Keratinocyte (primary cell): ENCODE measurements around the gene ASF1B. TPM values are rescaled to one million over a fixed set of nuclear protein-coding genes. Genes with fewer than 3 reads are reported as not detected.

ENCODE experiments used
- DNase-seq: peaks from one replicate; pipeline ENCODE4 v3.0.0-alpha.2; 2011; ENCODE audit warnings: low read depth, missing footprints, low spot score
- FAIRE-seq: peaks from 2 replicates; lab custom pipeline; 2011; peaks lifted over from hg19 to GRCh38; lab: Jason Lieb, UNC
- H2AFZ ChIP-seq: 2 replicates; pipeline ENCODE4 v1.6.0; 2012; ENCODE audit warnings: low read length, control low read depth, inconsistent platforms; ENCODE audit not compliant: control insufficient read depth
- H3K27ac ChIP-seq: 2 replicates; pipeline ENCODE4 v1.5.1; 2011; ENCODE audit warnings: low read length; ENCODE audit not compliant: control insufficient read depth, insufficient read depth
- H3K27me3 ChIP-seq: 3 replicates; pipeline ENCODE4 v1.6.0; 2011; ENCODE audit warnings: low read length; ENCODE audit not compliant: control insufficient read depth, insufficient read depth; ENCODE audit errors: extremely low read depth
- H3K36me3 ChIP-seq, 2 experiments: 2 replicates in 1 of 2; 3 replicates in 1 of 2; pipeline ENCODE4 v1.5.1; 2011; ENCODE audit warnings: low read length in 2 of 2, mild to moderate bottlenecking in 1 of 2; ENCODE audit not compliant: control insufficient read depth in 2 of 2, insufficient read depth in 2 of 2; ENCODE audit errors: extremely low read depth in 1 of 2
- H3K4me1 ChIP-seq: 3 replicates; pipeline ENCODE4 v1.5.1; 2011; ENCODE audit warnings: low read length; ENCODE audit not compliant: control insufficient read depth, insufficient read depth; ENCODE audit errors: extremely low read depth
- H3K4me2 ChIP-seq: 3 replicates; pipeline ENCODE4 v1.6.0; 2011; ENCODE audit warnings: low read depth, low read length; ENCODE audit not compliant: control insufficient read depth, insufficient read depth; ENCODE audit errors: extremely low read depth
- H3K4me3 ChIP-seq, 3 experiments: fragments of 200-600 bp in 1 of 3; sonication (generic) in 1 of 3; 2 replicates in 2 of 3; 3 replicates in 1 of 3; pipeline ENCODE4 v1.5.1; 2011 to 2016; ENCODE audit warnings: low read length in 3 of 3, mild to moderate bottlenecking in 3 of 3, control low read depth in 2 of 3, inconsistent platforms in 1 of 3, low read depth in 1 of 3, mixed read lengths in 1 of 3, mixed run types in 1 of 3, moderate library complexity in 1 of 3; ENCODE audit not compliant: control insufficient read depth in 2 of 3, insufficient read depth in 2 of 3; ENCODE audit errors: extremely low read depth in 1 of 3
- H3K79me2 ChIP-seq: 2 replicates; pipeline ENCODE4 v1.6.0; 2012; ENCODE audit warnings: low read length; ENCODE audit not compliant: control insufficient read depth, insufficient read depth
- H3K9ac ChIP-seq: 3 replicates; pipeline ENCODE4 v1.6.0; 2011; ENCODE audit warnings: low read length; ENCODE audit not compliant: control insufficient read depth, insufficient read depth; ENCODE audit errors: extremely low read depth
- H3K9me1 ChIP-seq: 3 replicates; pipeline ENCODE4 v1.6.0; 2011; ENCODE audit warnings: low read length; ENCODE audit not compliant: control insufficient read depth, insufficient read depth; ENCODE audit errors: extremely low read depth
- H3K9me3 ChIP-seq: 2 replicates; pipeline ENCODE4 v1.5.1; 2012; ENCODE audit warnings: low read depth, low read length; ENCODE audit not compliant: control insufficient read depth
- H4K20me1 ChIP-seq: 3 replicates; pipeline ENCODE4 v1.6.0; 2011; ENCODE audit warnings: low read length; ENCODE audit not compliant: control insufficient read depth, insufficient read depth; ENCODE audit errors: extremely low read depth
- CTCF ChIP-seq, 3 experiments: IDR thresholded peaks in 1 of 3; conservative IDR thresholded peaks in 1 of 3; optimal IDR thresholded peaks in 1 of 3; 2 replicates in 2 of 3; 3 replicates in 1 of 3; pipeline versions ENCODE3 to v1.5.1; 2011; ENCODE audit warnings: low read length in 3 of 3, mild to moderate bottlenecking in 3 of 3, moderate library complexity in 2 of 3, control low read depth in 1 of 3, inconsistent platforms in 1 of 3; ENCODE audit not compliant: insufficient read depth in 2 of 3; ENCODE audit errors: extremely low read depth in 1 of 3
- EZH2 ChIP-seq: IDR thresholded peaks from one replicate; pipeline ENCODE4 v1.6.1; 2012; ENCODE audit warnings: inconsistent platforms, mild to moderate bottlenecking, low read length, moderate library complexity
- dilution Hi-C: fragments of 300-500 bp; cut with MboI; formaldehyde crosslinking; loops from one replicate; pipeline ENCODE4 v1.7.0; 2020; ENCODE audit warnings: low sequenced_read_pairs; ENCODE audit not compliant: extremely low pct_ligation_motif_present
- polyA plus RNA-seq, 5 experiments: library from polyadenylated mRNA; depleted of rRNA in 3 of 5; stranded (reverse) in 3 of 5; stranded (forward) in 1 of 5; unstranded in 1 of 5; fragments of >200 nt; gene quantifications; 1 replicate in 1 of 5; 2 replicates in 3 of 5; 3 replicates in 1 of 5; pipeline versions ENCODE4 v1.2.1 to v1.2.3, GENCODE V29; 2011 to 2012; ENCODE audit warnings: missing spikeins in 2 of 5, low read depth in 1 of 5, low replicate concordance in 1 of 5

The ASF1B gene
- polyA plus RNA-seq, 1 donor (not counting 4 experiments of a cell fraction or from before 2014, with no cell fraction given): 7.8 TPM

DNA sequence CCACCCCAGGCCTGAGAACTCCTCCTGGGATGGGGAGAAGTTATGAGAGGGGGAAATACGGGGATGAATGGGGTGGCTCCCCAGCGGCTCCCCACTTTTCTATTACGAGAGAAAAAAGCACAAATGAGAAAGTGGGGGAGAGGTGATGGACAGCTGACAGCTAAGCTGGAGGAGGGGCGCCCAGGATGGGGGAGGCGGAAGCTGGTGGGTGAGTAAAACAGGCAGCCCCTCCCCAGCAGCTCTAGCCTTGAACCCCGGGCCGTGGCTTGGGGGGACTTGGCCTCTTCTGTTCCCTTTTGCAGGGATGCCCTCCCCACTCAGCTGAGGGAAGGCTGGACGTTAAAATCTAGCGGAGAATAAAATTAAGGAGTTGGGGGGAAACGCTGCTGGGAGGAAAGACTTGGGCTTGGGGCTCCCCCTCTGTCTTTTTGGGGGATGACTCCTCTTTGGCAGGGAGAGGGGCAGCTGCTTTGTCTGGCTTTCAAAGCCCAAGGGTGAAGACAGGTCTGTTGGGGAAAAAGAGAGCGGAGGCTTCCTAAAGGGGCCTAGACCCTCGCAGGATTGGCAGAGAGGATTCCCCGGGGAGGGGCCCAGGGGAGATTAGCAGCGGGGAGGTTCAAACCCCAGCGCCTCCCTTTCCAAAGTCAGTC lies 44.5 kb downstream of the ASF1B start:
- no peak for TF ChIP-seq CTCF (optimal IDR thresholded peaks at IDR 0.05 in 1 of 3, IDR thresholded peaks at IDR 0.05 in 1 of 3, conservative IDR thresholded peaks at IDR 0.05 in 1 of 3; ENCODE audit: extremely low read depth in 1 of 3, insufficient read depth in 2 of 3, low read length in 3 of 3)
- TF ChIP-seq EZH2: no peak
- dilution Hi-C loops: no loop called here

GRCh38 chr19:14091081-14091812 lies 45.1 kb downstream of the ASF1B start:
- dilution Hi-C loops: no loop called here
- DNase-seq: no peak
- no peak for FAIRE-seq

More for the DNA sequence above, 44.5 kb downstream of the ASF1B start:
- no peaks in the 10 kb centered on the region for H3K79me2 ChIP-seq
- H3K9me1 ChIP-seq: no peaks in the 10 kb centered on the region
- H3K9ac ChIP-seq: peak overlapping the region; percentile 62
- no peak overlapping the region for H3K27ac ChIP-seq
- no peak overlapping the region for H2AFZ ChIP-seq
- no peaks in the 10 kb centered on the region for H3K27me3 ChIP-seq
- peak overlapping the region; percentile 58 to 80 (median 71) for H3K4me3 ChIP-seq
- peak overlapping the region; percentile 93 for H3K4me2 ChIP-seq
- DNase-seq: no peak
- H4K20me1 ChIP-seq: no peaks in the 10 kb centered on the region
- H3K4me1 ChIP-seq: no peaks in the 10 kb centered on the region
- H3K9me3 ChIP-seq: peaks cover 5% of the 10 kb centered on the region
- peaks cover 10 to 11% of the 10 kb centered on the region in 2 experiments for H3K36me3 ChIP-seq
- no peak for FAIRE-seq

More at GRCh38 chr19:14091081-14091812, 45.1 kb downstream of the ASF1B start:
- H3K36me3 ChIP-seq: peaks cover 5% of the 10 kb centered on the region in 2 experiments
- H3K27me3 ChIP-seq: no peaks in the 10 kb centered on the region
- H3K9ac ChIP-seq: peak overlapping the region; percentile 62
- H4K20me1 ChIP-seq: no peaks in the 10 kb centered on the region
- H3K27ac ChIP-seq: no peak overlapping the region
- H3K4me2 ChIP-seq: peak overlapping the region; percentile 93
- peak overlapping the region; percentile 44 for H2AFZ ChIP-seq
- TF ChIP-seq CTCF (optimal IDR thresholded peaks at IDR 0.05 in 1 of 3, IDR thresholded peaks at IDR 0.05 in 1 of 3, conservative IDR thresholded peaks at IDR 0.05 in 1 of 3; ENCODE audit: extremely low read depth in 1 of 3, insufficient read depth in 2 of 3, low read length in 3 of 3): peak in 1 of 3 experiments; percentile 15
- TF ChIP-seq EZH2: no peak
- peaks cover 5% of the 10 kb centered on the region for H3K9me3 ChIP-seq
- H3K4me3 ChIP-seq: peak overlapping the region; percentile 58 to 80 (median 71)
- no peaks in the 10 kb centered on the region for H3K9me1 ChIP-seq
- no peaks in the 10 kb centered on the region for H3K4me1 ChIP-seq
- H3K79me2 ChIP-seq: no peaks in the 10 kb centered on the region
